Measurements from ENCODE around the gene PSMD7.
"Not testable (repeated sequence)": the region's sequence is repeated elsewhere in the genome, so short reads cannot be mapped to it uniquely, and the experiment has no call there.

DNA sequence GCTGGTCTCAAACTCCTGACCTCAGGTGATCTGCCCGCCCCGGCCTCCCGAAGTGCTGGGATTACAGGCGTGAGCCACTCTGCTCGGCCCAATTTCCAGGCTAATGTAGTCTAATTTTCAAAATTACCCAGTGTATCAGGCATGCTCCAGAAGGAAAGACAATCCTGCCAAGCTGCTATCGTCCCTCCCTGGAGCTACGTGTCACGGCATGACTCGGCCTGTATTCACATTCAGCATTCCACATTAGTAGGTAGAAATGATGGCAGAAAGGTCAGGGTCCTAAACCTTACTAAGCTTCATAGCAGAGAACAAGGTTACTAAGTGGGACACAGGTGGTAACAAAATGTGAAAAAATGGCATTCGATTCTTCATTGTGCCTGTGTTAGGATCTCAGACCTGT lies 42.6 kb downstream of the PSMD7 start:
- TF ChIP-seq, protein P1, sequence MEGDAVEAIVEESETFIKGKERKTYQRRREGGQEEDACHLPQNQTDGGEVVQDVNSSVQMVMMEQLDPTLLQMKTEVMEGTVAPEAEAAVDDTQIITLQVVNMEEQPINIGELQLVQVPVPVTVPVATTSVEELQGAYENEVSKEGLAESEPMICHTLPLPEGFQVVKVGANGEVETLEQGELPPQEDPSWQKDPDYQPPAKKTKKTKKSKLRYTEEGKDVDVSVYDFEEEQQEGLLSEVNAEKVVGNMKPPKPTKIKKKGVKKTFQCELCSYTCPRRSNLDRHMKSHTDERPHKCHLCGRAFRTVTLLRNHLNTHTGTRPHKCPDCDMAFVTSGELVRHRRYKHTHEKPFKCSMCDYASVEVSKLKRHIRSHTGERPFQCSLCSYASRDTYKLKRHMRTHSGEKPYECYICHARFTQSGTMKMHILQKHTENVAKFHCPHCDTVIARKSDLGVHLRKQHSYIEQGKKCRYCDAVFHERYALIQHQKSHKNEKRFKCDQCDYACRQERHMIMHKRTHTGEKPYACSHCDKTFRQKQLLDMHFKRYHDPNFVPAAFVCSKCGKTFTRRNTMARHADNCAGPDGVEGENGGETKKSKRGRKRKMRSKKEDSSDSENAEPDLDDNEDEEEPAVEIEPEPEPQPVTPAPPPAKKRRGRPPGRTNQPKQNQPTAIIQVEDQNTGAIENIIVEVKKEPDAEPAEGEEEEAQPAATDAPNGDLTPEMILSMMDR (IDR thresholded peaks at IDR 0.05) = not testable (repeated sequence)
- not testable (repeated sequence) for TF ChIP-seq POLR2A, EP300 (IDR thresholded peaks at IDR 0.05)

Measured in tibial nerve (tissue), 4 donors.